K562 (cell line): Measurements from ENCODE around the gene WRAP53. TPM values are rescaled to one million over a fixed set of nuclear protein-coding genes. Genes with fewer than 3 reads are reported as not detected.

ENCODE experiments used
- ATAC-seq: fragments of 200-7000 bp; cut with Tn5 transposase; 3 replicates; pipeline ENCODE4 v1.9.1; 2020; ENCODE audit warnings: moderate library complexity
- BruUV-seq: library from RNA; stranded (reverse); fragments of 400-500 nt; replicated peaks from 2 replicates; lab custom pipeline; 2021; lab: Mats Ljungman, UMichigan
- CTCF ChIA-PET: fragments of 300-600 bp; formaldehyde crosslinking; extraction: SDS; loops from one replicate; lab custom pipeline; 2021; ENCODE audit warnings: low intra/inter-chr PET ratio; lab: Yijun Ruan, JAX
- POLR2A ChIA-PET: fragments of 300-600, 350-650 bp; sonication (Branson Sonifier 250); formaldehyde crosslinking; extraction: SDS; loops from one replicate; lab custom pipeline; 2021; ENCODE audit warnings: antibody characterized with exemption, inconsistent platforms; lab: Yijun Ruan, JAX
- DNase-seq, 4 experiments: peaks; one replicate each; pipeline versions ENCODE4 v3.0.0 to v3.0.0-alpha.2; 2011 to 2018; ENCODE audit warnings: low spot score in 3 of 4, mixed read lengths in 3 of 4; ENCODE audit errors: extremely low read depth in 1 of 4
- FAIRE-seq: peaks from 2 replicates; lab custom pipeline; 2011; peaks lifted over from hg19 to GRCh38; lab: Jason Lieb, UNC
- H2AFZ ChIP-seq: 2 replicates; pipeline ENCODE4 v1.6.0; 2011; ENCODE audit warnings: low read depth, low read length, control low read depth, inconsistent platforms
- H3K27ac ChIP-seq: fragments of 200-600 bp; 3 replicates; pipeline ENCODE4 v1.8.0; 2011; ENCODE audit warnings: low read depth, mild to moderate bottlenecking, control low read depth, inconsistent platforms, low read length, moderate library complexity, mixed read lengths; ENCODE audit errors: extremely low read depth
- H3K27me3 ChIP-seq, 2 experiments: fragments of 300-600 bp in 1 of 2; 2 replicates in 1 of 2; 3 replicates in 1 of 2; pipeline versions ENCODE4 v1.6.0 to v1.8.0; 2011; ENCODE audit warnings: inconsistent platforms in 2 of 2, low read length in 2 of 2, mild to moderate bottlenecking in 1 of 2, mixed read lengths in 1 of 2, moderate library complexity in 1 of 2; ENCODE audit not compliant: control insufficient read depth in 2 of 2, insufficient read depth in 2 of 2
- H3K36me3 ChIP-seq: fragments of 300-600 bp; 3 replicates; pipeline ENCODE4 v1.8.0; 2011; ENCODE audit warnings: mild to moderate bottlenecking, low read length, inconsistent platforms; ENCODE audit not compliant: control insufficient read depth, insufficient read depth
- H3K4me1 ChIP-seq, 2 experiments: fragments of 200-600 bp in 1 of 2; replicated peaks in 1 of 2; 2 replicates in 1 of 2; 3 replicates in 1 of 2; pipeline versions ENCODE4 v1.5.1 to v1.8.0; 2011; ENCODE audit warnings: inconsistent platforms in 2 of 2, low read length in 2 of 2, mild to moderate bottlenecking in 1 of 2, mixed read lengths in 1 of 2, moderate library complexity in 1 of 2; ENCODE audit not compliant: control insufficient read depth in 2 of 2, insufficient read depth in 2 of 2
- H3K4me2 ChIP-seq: 2 replicates; pipeline ENCODE4 v1.6.1; 2011; ENCODE audit warnings: low read length, control low read depth, inconsistent platforms, mixed read lengths; ENCODE audit not compliant: insufficient read depth
- H3K4me3 ChIP-seq: fragments of 200-600 bp; sonication (generic), shearing (Covaris generic); 2 replicates; pipeline ENCODE4 v1.5.1; 2016; ENCODE audit warnings: control low read depth, inconsistent platforms
- H3K79me2 ChIP-seq: fragments of 200-600 bp; 3 replicates; pipeline ENCODE4 v1.8.0; 2011; ENCODE audit warnings: low read length, inconsistent platforms; ENCODE audit not compliant: control insufficient read depth, insufficient read depth
- H3K9ac ChIP-seq, 2 experiments: 2 replicates each; pipeline versions ENCODE4 v1.6.0 to v1.6.1; 2011; ENCODE audit warnings: low read depth in 2 of 2, low read length in 2 of 2, control low read depth in 1 of 2, inconsistent platforms in 1 of 2, mild to moderate bottlenecking in 1 of 2, mixed read lengths in 1 of 2; ENCODE audit not compliant: insufficient read depth in 1 of 2
- H3K9me1 ChIP-seq: one replicate; pipeline ENCODE4 v1.6.0; 2011; ENCODE audit warnings: inconsistent platforms, mild to moderate bottlenecking, low read length, moderate library complexity; ENCODE audit not compliant: control insufficient read depth, insufficient read depth
- H3K9me3 ChIP-seq: replicated peaks from 2 replicates; pipeline ENCODE4 v1.5.1; 2011; ENCODE audit warnings: low read depth, low read length, inconsistent platforms; ENCODE audit not compliant: control insufficient read depth, insufficient read depth
- H4K20me1 ChIP-seq: replicated peaks from 2 replicates; pipeline ENCODE4 v1.6.1; 2011; ENCODE audit warnings: low read length, inconsistent platforms, mixed read lengths; ENCODE audit not compliant: control insufficient read depth, insufficient read depth
- ARNT ChIP-seq, 2 experiments: fragments of 450-650 bp; IDR thresholded peaks; 2 replicates each; pipeline ENCODE4 v1.6.1; 2016; ENCODE audit warnings: mild to moderate bottlenecking in 1 of 2
- BRD9 ChIP-seq: fragments of 450-650 bp; IDR thresholded peaks from 2 replicates; pipeline ENCODE4 v1.6.1; 2018; ENCODE audit warnings: low read depth; ENCODE audit not compliant: partially characterized antibody
- MECOM ChIP-seq: fragments of 250-450 bp; sonication (Bioruptor Pico); IDR thresholded peaks from 2 replicates; pipeline ENCODE4 v1.8.0; 2022; ENCODE audit warnings: inconsistent platforms
- NR2F6 ChIP-seq: fragments of 450-650 bp; formaldehyde crosslinking; IDR thresholded peaks from 2 replicates; pipeline ENCODE4 v1.4.0; 2020; ENCODE audit warnings: mild to moderate bottlenecking
- PTTG1 ChIP-seq: fragments of 450-650 bp; IDR thresholded peaks from 2 replicates; pipeline ENCODE4 v1.6.1; 2016; ENCODE audit warnings: low read depth, mild to moderate bottlenecking, missing genetic modification characterization, missing compliant biosample characterization
- STAT5A ChIP-seq: IDR thresholded peaks from 2 replicates; pipeline ENCODE4 v1.6.1; 2012; ENCODE audit warnings: low read length, inconsistent platforms, borderline replicate concordance
- ZFP1 ChIP-seq: fragments of 450-650 bp; formaldehyde crosslinking; IDR thresholded peaks from 2 replicates; pipeline ENCODE4 v1.4.0; 2020; ENCODE audit warnings: mild to moderate bottlenecking, mixed read lengths
- WGBS: fragments of 100-300 bp; shearing (Covaris generic); methylation state at CpG from one replicate; pipeline ENCODE4 v1.1.6; 2016; ENCODE audit warnings: low coverage, mixed read lengths; ENCODE audit not compliant: insufficient coverage; ENCODE audit errors: missing lambda C conversion rate; 5-methylcytosine and 5-hydroxymethylcytosine counted together
- in situ Hi-C: fragments of 300-500 bp; cut with MboI; formaldehyde crosslinking; loops from 4 replicates; pipeline ENCODE4 v1.15.0; 2018; ENCODE audit warnings: inconsistent platforms, mixed read lengths
- intact Hi-C: fragments of 100-400 bp; cut with micrococcal nuclease; formaldehyde crosslinking; loops from 2 replicates; pipeline ENCODE4 v1.14.2; 2022
- polyA plus RNA-seq, 8 experiments: library from polyadenylated mRNA; depleted of rRNA in 4 of 8; stranded (reverse) in 5 of 8; unstranded in 3 of 8; fragments of >200 nt; fragmentation: Nextera tagmentation in 2 of 8; fragmentation: Illumina TruSeq in 1 of 8; extraction: Ambion mirVana in 2 of 8; extraction: Trizol in 1 of 8; gene quantifications; 2 replicates each; pipeline versions ENCODE4 v1.2.1 to v1.2.3, GENCODE V29; 2011 to 2014; ENCODE audit warnings: inconsistent platforms in 1 of 8, missing spikeins in 1 of 8
- total RNA-seq, 7 experiments: library from RNA; depleted of rRNA in 6 of 7; stranded (reverse); fragments of >200 nt in 6 of 7; fragmentation: Illumina TruSeq in 2 of 7; extraction: Trizol in 2 of 7; gene quantifications; 2 replicates each; pipeline versions ENCODE4 v1.2.1 to v1.2.3, GENCODE V29; 2011 to 2021; ENCODE audit warnings: low replicate concordance in 1 of 7
- TF ChIP-seq, protein P1 (sequence below): fragments of 450-650 bp; IDR thresholded peaks from 2 replicates; pipeline ENCODE4 v1.6.1; 2016; ENCODE audit warnings: mild to moderate bottlenecking
- TF ChIP-seq, protein P2 (sequence below): fragments of 250-450 bp; sonication (Bioruptor Pico); IDR thresholded peaks from 2 replicates; pipeline ENCODE4 v1.8.0; 2022; ENCODE audit warnings: moderate library complexity, mild to moderate bottlenecking, inconsistent platforms
- TF ChIP-seq, protein P3 (sequence below): fragments of 250-450 bp; sonication (Bioruptor Pico); IDR thresholded peaks from 2 replicates; pipeline ENCODE4 v1.8.0; 2021; ENCODE audit warnings: mild to moderate bottlenecking, moderate library complexity

Gene WRAP53
- total and polyA plus RNA-seq, 9 of the 15 experiments (the other 6 are each of a cell fraction or from before 2014, with no cell fraction given), result 0.72 to 18.2 (median 13.4) TPM

DNA sequence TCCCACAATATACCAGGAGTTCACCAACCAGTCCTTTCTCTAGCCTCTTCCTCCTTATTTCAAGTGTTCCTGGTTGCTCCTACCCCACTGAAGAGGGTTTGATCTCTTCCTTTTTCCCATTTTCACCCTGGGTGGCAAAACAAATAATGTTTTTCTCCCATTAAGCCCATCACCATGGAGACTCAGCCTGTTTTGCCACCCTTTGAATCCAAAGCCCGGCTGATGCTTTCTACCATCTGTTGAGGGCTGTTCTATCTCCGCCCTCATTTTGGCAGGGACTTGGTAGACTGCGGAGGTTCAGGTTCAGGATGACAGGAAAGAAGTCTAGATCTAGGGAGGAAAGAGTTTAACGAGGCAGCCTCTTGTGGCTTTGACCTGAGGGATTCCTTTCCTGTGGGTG lies 31.8 kb downstream of the WRAP53 start:
- WGBS, result 11% methylated on average over 4 of the region's 4 CpGs
- TF ChIP-seq, protein P1, sequence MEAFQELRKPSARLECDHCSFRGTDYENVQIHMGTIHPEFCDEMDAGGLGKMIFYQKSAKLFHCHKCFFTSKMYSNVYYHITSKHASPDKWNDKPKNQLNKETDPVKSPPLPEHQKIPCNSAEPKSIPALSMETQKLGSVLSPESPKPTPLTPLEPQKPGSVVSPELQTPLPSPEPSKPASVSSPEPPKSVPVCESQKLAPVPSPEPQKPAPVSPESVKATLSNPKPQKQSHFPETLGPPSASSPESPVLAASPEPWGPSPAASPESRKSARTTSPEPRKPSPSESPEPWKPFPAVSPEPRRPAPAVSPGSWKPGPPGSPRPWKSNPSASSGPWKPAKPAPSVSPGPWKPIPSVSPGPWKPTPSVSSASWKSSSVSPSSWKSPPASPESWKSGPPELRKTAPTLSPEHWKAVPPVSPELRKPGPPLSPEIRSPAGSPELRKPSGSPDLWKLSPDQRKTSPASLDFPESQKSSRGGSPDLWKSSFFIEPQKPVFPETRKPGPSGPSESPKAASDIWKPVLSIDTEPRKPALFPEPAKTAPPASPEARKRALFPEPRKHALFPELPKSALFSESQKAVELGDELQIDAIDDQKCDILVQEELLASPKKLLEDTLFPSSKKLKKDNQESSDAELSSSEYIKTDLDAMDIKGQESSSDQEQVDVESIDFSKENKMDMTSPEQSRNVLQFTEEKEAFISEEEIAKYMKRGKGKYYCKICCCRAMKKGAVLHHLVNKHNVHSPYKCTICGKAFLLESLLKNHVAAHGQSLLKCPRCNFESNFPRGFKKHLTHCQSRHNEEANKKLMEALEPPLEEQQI, result no peak
- no peak for TF ChIP-seq MECOM (CRISPR knock-in tag)
- TF ChIP-seq BRD9, result no peak
- TF ChIP-seq ZFP1 (CRISPR knock-in tag), result no peak
- TF ChIP-seq STAT5A, result no peak
- TF ChIP-seq, protein P2, sequence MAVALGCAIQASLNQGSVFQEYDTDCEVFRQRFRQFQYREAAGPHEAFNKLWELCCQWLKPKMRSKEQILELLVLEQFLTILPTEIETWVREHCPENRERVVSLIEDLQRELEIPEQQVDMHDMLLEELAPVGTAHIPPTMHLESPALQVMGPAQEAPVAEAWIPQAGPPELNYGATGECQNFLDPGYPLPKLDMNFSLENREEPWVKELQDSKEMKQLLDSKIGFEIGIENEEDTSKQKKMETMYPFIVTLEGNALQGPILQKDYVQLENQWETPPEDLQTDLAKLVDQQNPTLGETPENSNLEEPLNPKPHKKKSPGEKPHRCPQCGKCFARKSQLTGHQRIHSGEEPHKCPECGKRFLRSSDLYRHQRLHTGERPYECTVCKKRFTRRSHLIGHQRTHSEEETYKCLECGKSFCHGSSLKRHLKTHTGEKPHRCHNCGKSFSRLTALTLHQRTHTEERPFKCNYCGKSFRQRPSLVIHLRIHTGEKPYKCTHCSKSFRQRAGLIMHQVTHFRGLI, result no peak
- no peak for TF ChIP-seq PTTG1
- TF ChIP-seq ARNT (IDR thresholded peaks at IDR 0.05), result no peak
- TF ChIP-seq, protein P3, sequence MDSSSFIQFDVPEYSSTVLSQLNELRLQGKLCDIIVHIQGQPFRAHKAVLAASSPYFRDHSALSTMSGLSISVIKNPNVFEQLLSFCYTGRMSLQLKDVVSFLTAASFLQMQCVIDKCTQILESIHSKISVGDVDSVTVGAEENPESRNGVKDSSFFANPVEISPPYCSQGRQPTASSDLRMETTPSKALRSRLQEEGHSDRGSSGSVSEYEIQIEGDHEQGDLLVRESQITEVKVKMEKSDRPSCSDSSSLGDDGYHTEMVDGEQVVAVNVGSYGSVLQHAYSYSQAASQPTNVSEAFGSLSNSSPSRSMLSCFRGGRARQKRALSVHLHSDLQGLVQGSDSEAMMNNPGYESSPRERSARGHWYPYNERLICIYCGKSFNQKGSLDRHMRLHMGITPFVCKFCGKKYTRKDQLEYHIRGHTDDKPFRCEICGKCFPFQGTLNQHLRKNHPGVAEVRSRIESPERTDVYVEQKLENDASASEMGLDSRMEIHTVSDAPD (CRISPR knock-in tag), result no peak
- no peak for TF ChIP-seq NR2F6 (CRISPR knock-in tag)
- Histone ChIP-seq H3K79me2 (no peaks in the 10 kb centered on the region), H3K36me3 (no peaks in the 10 kb centered on the region), H3K4me1 (peaks cover 6 to 21% of the 10 kb centered on the region in 2 experiments; a peak in 3 of 5 replicates), H3K9ac (no peak overlapping the region), H2AFZ (no peak overlapping the region), H4K20me1 (no peaks in the 10 kb centered on the region), H3K27ac (no peak overlapping the region), H3K4me2 (no peak overlapping the region), H3K9me1 (no peaks in the 10 kb centered on the region), H3K9me3 (no peaks in the 10 kb centered on the region), H3K27me3 (peaks cover 24 to 47% of the 10 kb centered on the region in 2 experiments; a peak in 4 of 5 replicates), H3K4me3 (no peak overlapping the region)
- DNase-seq, result no peak
- BruUV-seq, result no TSS peak
- ATAC-seq, result no peak
- intact Hi-C loops (no loop called here), in situ Hi-C loops (no loop called here)
- POLR2A ChIA-PET, result no interaction called here
- CTCF ChIA-PET, result no interaction called here
- no peak for FAIRE-seq
